ENCODE results near the gene WDR46.
"Not testable (repeated sequence)": the region's sequence is repeated elsewhere in the genome, so short reads cannot be mapped to it uniquely, and the experiment has no call there.

The WDR46 gene

GRCh38 chr6:33273924-33274902 is 14.8 kb downstream of the WDR46 start:
- H3K36me3 Mint-ChIP-seq (ENCODE audit: low read depth): peaks cover 97% of the 10 kb centered on the region
- peaks cover 79% of the 10 kb centered on the region for H3K4me1 Mint-ChIP-seq (ENCODE audit: low read depth)
- intact Hi-C loops (cut with micrococcal nuclease): no loop called here

GRCh38 chr6:33273129-33273923 is 15.7 kb downstream of the WDR46 start:
- H3K36me3 Mint-ChIP-seq (ENCODE audit: low read depth): peaks cover 97% of the 10 kb centered on the region
- no peaks in the 10 kb centered on the region for H3K27me3 Mint-ChIP-seq
- peaks cover 77% of the 10 kb centered on the region for H3K4me1 Mint-ChIP-seq (ENCODE audit: low read depth)
- no peaks in the 10 kb centered on the region for H3K9me3 Mint-ChIP-seq
- peak overlapping the region; percentile 94 for H3K4me3 Mint-ChIP-seq
- H3K27ac Mint-ChIP-seq: peak overlapping the region; percentile 100
- intact Hi-C loops (cut with micrococcal nuclease): no loop called here

More at GRCh38 chr6:33273924-33274902, 14.8 kb downstream of the WDR46 start:
- no peaks in the 10 kb centered on the region for H3K27me3 Mint-ChIP-seq
- peak overlapping the region; percentile 94 for H3K27ac Mint-ChIP-seq
- no peaks in the 10 kb centered on the region for H3K9me3 Mint-ChIP-seq
- peak overlapping the region; percentile 61 for H3K4me3 Mint-ChIP-seq

GRCh38 chr6:33272275-33273128 is 16.5 kb downstream of the WDR46 start:
- H3K9me3 Mint-ChIP-seq: no peaks in the 10 kb centered on the region
- no peaks in the 10 kb centered on the region for H3K27me3 Mint-ChIP-seq
- peak overlapping the region; percentile 94 for H3K4me3 Mint-ChIP-seq
- peaks cover 97% of the 10 kb centered on the region for H3K36me3 Mint-ChIP-seq (ENCODE audit: low read depth)
- intact Hi-C loops (cut with micrococcal nuclease): no loop called here
- H3K27ac Mint-ChIP-seq: peak overlapping the region; percentile 100
- peaks cover 77% of the 10 kb centered on the region for H3K4me1 Mint-ChIP-seq (ENCODE audit: low read depth)

- Mint-ChIP-seq H3K4me3 (peak within 1 kb of the TSS; percentile 94), H3K9me3 (no peaks in the 10 kb centered on the region), H3K4me1 (ENCODE audit: low read depth) (peaks cover 82% of the 10 kb centered on the region), H3K36me3 (ENCODE audit: low read depth) (peaks cover 97% of the 10 kb centered on the region), H3K27me3 (no peaks in the 10 kb centered on the region), H3K27ac (peak within 1 kb of the TSS; percentile 100)
- intact Hi-C loops (cut with micrococcal nuclease): loop anchor here (1.0 kb wide), 1 partner anchor 18 kb away; the partner anchor contains the start of genes PFDN6 and WDR46
Measured at GRCh38 chr6:33271468-33272274, 17.4 kb downstream of the WDR46 start, which contains the start of the genes RPS18 and VPS52. TSS of gene RPS18 (plus strand) at chr6:33272075. CDS start at chr6:33272120, 45 bp downstream. TSS of gene VPS52 (minus strand) at chr6:33271876. CDS start at chr6:33271675, 201 bp downstream.

- no peaks in the 10 kb centered on the region for H3K9me3 Mint-ChIP-seq
- H3K4me3 Mint-ChIP-seq: peak overlapping the region; percentile 94
- H3K27ac Mint-ChIP-seq: peak overlapping the region; percentile 100
- H3K36me3 Mint-ChIP-seq (ENCODE audit: low read depth): peaks cover 97% of the 10 kb centered on the region
- H3K27me3 Mint-ChIP-seq: no peaks in the 10 kb centered on the region
- H3K4me1 Mint-ChIP-seq (ENCODE audit: low read depth): peaks cover 82% of the 10 kb centered on the region
- intact Hi-C loops (cut with micrococcal nuclease): loop anchor here (1.0 kb wide), 1 partner anchor 18 kb away; the partner anchor contains the start of genes PFDN6 and WDR46
Measured at GRCh38 chr6:33271117-33271467, 17.9 kb downstream of the WDR46 start.

- Mint-ChIP-seq H3K27me3 (no peaks in the 10 kb centered on the region), H3K4me1 (ENCODE audit: low read depth) (peaks cover 34% of the 10 kb centered on the region), H3K9me3 (no peaks in the 10 kb centered on the region), H3K27ac (no peak overlapping the region), H3K36me3 (ENCODE audit: low read depth) (peaks cover 99% of the 10 kb centered on the region), H3K4me3 (no peak overlapping the region)
- intact Hi-C loops (cut with micrococcal nuclease): no loop called here
Measured at GRCh38 chr6:33264015-33264414, 25.0 kb downstream of the WDR46 start.

- H3K9me3 Mint-ChIP-seq; H3K27me3 Mint-ChIP-seq; H3K4me3 Mint-ChIP-seq; H3K27ac Mint-ChIP-seq; intact Hi-C loops (cut with micrococcal nuclease): not testable (repeated sequence)
- H3K36me3 Mint-ChIP-seq (ENCODE audit: low read depth): peaks cover 97% of the 10 kb centered on the region
- peaks cover 19% of the 10 kb centered on the region for H3K4me1 Mint-ChIP-seq (ENCODE audit: low read depth)
Measured at GRCh38 chr6:33262490-33262889, 26.5 kb downstream of the WDR46 start.

- Mint-ChIP-seq H3K9me3 (no peaks in the 10 kb centered on the region), H3K36me3 (ENCODE audit: low read depth) (peaks cover 75% of the 10 kb centered on the region), H3K27me3 (no peaks in the 10 kb centered on the region), H3K4me1 (ENCODE audit: low read depth) (peaks cover 3% of the 10 kb centered on the region), H3K4me3 (no peak overlapping the region), H3K27ac (no peak overlapping the region)
- intact Hi-C loops (cut with micrococcal nuclease): no loop called here
Measured at GRCh38 chr6:33259032-33259431, 30.0 kb downstream of the WDR46 start.

- intact Hi-C loops (cut with micrococcal nuclease): no loop called here
- Mint-ChIP-seq H3K27me3 (no peaks in the 10 kb centered on the region), H3K36me3 (ENCODE audit: low read depth) (peaks cover 55% of the 10 kb centered on the region), H3K4me1 (ENCODE audit: low read depth) (peaks cover 35% of the 10 kb centered on the region), H3K9me3 (no peaks in the 10 kb centered on the region), H3K27ac (no peak overlapping the region), H3K4me3 (no peak overlapping the region)
Measured at GRCh38 chr6:33254591-33254990, 34.4 kb downstream of the WDR46 start.

GRCh38 chr6:33252759-33253158 is 36.3 kb downstream of the WDR46 start:
- Mint-ChIP-seq H3K27me3 (no peaks in the 10 kb centered on the region), H3K27ac (peak overlapping the region; percentile 47), H3K36me3 (ENCODE audit: low read depth) (peaks cover 41% of the 10 kb centered on the region), H3K4me1 (ENCODE audit: low read depth) (peaks cover 49% of the 10 kb centered on the region), H3K9me3 (no peaks in the 10 kb centered on the region), H3K4me3 (no peak overlapping the region)
- intact Hi-C loops (cut with micrococcal nuclease): no loop called here

- Mint-ChIP-seq H3K4me1 (ENCODE audit: low read depth) (peaks cover 49% of the 10 kb centered on the region), H3K9me3 (no peaks in the 10 kb centered on the region), H3K4me3 (no peak overlapping the region), H3K36me3 (ENCODE audit: low read depth) (peaks cover 35% of the 10 kb centered on the region), H3K27ac (peak overlapping the region; percentile 1), H3K27me3 (peaks cover 3% of the 10 kb centered on the region)
- intact Hi-C loops (cut with micrococcal nuclease): no loop called here
Measured at GRCh38 chr6:33251395-33252012, 37.5 kb downstream of the WDR46 start.

- Mint-ChIP-seq H3K9me3 (no peaks in the 10 kb centered on the region), H3K27ac (peak overlapping the region; percentile 92), H3K27me3 (peaks cover 6% of the 10 kb centered on the region), H3K36me3 (ENCODE audit: low read depth) (peaks cover 32% of the 10 kb centered on the region), H3K4me3 (peak overlapping the region; percentile 82), H3K4me1 (ENCODE audit: low read depth) (peaks cover 49% of the 10 kb centered on the region)
- intact Hi-C loops (cut with micrococcal nuclease): no loop called here
Measured at GRCh38 chr6:33250731-33251130, 38.3 kb downstream of the WDR46 start.
